ENCODE measurements around the gene ABCC12. TPM values are rescaled to one million over a fixed set of nuclear protein-coding genes. Genes with fewer than 3 reads are reported as not detected.
"Not testable (repeated sequence)": the region's sequence is repeated elsewhere in the genome, so short reads cannot be mapped to it uniquely, and the experiment has no call there.

ABCC12 gene
- total RNA-seq, 2 donors from 2014 or later: 2.2 TPM; not detected in 1

GRCh38 chr16:48184681-48185080 lies 28.9 kb upstream of the ABCC12 start:
- Histone ChIP-seq H3K36me3 (no peaks in the 10 kb centered on the region), H3K4me1 (replicated peaks) (no peaks in the 10 kb centered on the region), H3K4me3 (no peak overlapping the region), H3K27ac (no peak overlapping the region), H3K9me3 (no peaks in the 10 kb centered on the region), H3K27me3 (replicated peaks; ENCODE audit: insufficient read depth) (no peaks in the 10 kb centered on the region)
- TF ChIP-seq POLR2AphosphoS5 (IDR thresholded peaks at IDR 0.05): no peak
- TF ChIP-seq POLR2A (IDR thresholded peaks at IDR 0.05): no peak
- TF ChIP-seq CTCF (IDR thresholded peaks at IDR 0.05): no peak
- WGBS: 82% methylated on average over 6 of the region's 6 CpGs
- intact Hi-C loops (cut with DNase I): no loop called here
- no peak for DNase-seq (ENCODE audit: low spot score)

- Histone ChIP-seq H3K4me1 (replicated peaks) (no peaks in the 10 kb centered on the region), H3K9me3 (no peaks in the 10 kb centered on the region), H3K4me3 (no peak overlapping the region), H3K27ac (no peak overlapping the region), H3K36me3 (no peaks in the 10 kb centered on the region), H3K27me3 (replicated peaks; ENCODE audit: insufficient read depth) (no peaks in the 10 kb centered on the region)
- no peak for TF ChIP-seq CTCF (IDR thresholded peaks at IDR 0.05)
- no peak for TF ChIP-seq POLR2A (IDR thresholded peaks at IDR 0.05)
- no peak for TF ChIP-seq POLR2AphosphoS5 (IDR thresholded peaks at IDR 0.05)
- no peak for DNase-seq (ENCODE audit: low spot score)
- 72% methylated on average over 8 of the region's 8 CpGs for whole genome bisulfite sequencing
- intact Hi-C loops (cut with DNase I): no loop called here
Measured at GRCh38 chr16:48182979-48183537, 27.3 kb upstream of the ABCC12 start.

GRCh38 chr16:48181746-48182520 lies 26.1 kb upstream of the ABCC12 start:
- H3K9me3 ChIP-seq; intact Hi-C loops (cut with DNase I); H3K36me3 ChIP-seq; H3K4me3 ChIP-seq; DNase-seq (ENCODE audit: low spot score); H3K27me3 ChIP-seq (replicated peaks; ENCODE audit: insufficient read depth); H3K27ac ChIP-seq; H3K4me1 ChIP-seq (replicated peaks): not testable (repeated sequence)
- WGBS: 59% methylated on average over 14 of the region's 14 CpGs

GRCh38 chr16:48180868-48181480 lies 25.2 kb upstream of the ABCC12 start:
- Histone ChIP-seq H3K36me3 (no peaks in the 10 kb centered on the region), H3K4me3 (no peak overlapping the region), H3K27me3 (replicated peaks; ENCODE audit: insufficient read depth) (no peaks in the 10 kb centered on the region), H3K27ac (no peak overlapping the region), H3K4me1 (replicated peaks) (no peaks in the 10 kb centered on the region), H3K9me3 (no peaks in the 10 kb centered on the region)
- DNase-seq (ENCODE audit: low spot score): no peak
- WGBS: 85% methylated on average over 9 of the region's 9 CpGs
- intact Hi-C loops (cut with DNase I): no loop called here
- TF ChIP-seq POLR2AphosphoS5 (IDR thresholded peaks at IDR 0.05) (no peak), CTCF (IDR thresholded peaks at IDR 0.05) (no peak), POLR2A (IDR thresholded peaks at IDR 0.05) (no peak)

GRCh38 chr16:48176635-48177408 lies 21.0 kb upstream of the ABCC12 start:
- WGBS: 87% methylated on average over 20 of the region's 20 CpGs
- intact Hi-C loops (cut with DNase I): no loop called here

More at GRCh38 chr16:48176635-48177408, 21.0 kb upstream of the ABCC12 start:
- H3K27me3 ChIP-seq (replicated peaks; ENCODE audit: insufficient read depth): no peaks in the 10 kb centered on the region
- H3K27ac ChIP-seq: no peak overlapping the region
- H3K36me3 ChIP-seq: no peaks in the 10 kb centered on the region
- H3K4me1 ChIP-seq (replicated peaks): no peaks in the 10 kb centered on the region
- TF ChIP-seq POLR2A (IDR thresholded peaks at IDR 0.05): no peak
- no peak for TF ChIP-seq CTCF (IDR thresholded peaks at IDR 0.05)
- TF ChIP-seq POLR2AphosphoS5 (IDR thresholded peaks at IDR 0.05): no peak
- no peak for DNase-seq (ENCODE audit: low spot score)
- H3K9me3 ChIP-seq: no peaks in the 10 kb centered on the region
- H3K4me3 ChIP-seq: no peak overlapping the region

Measured in prostate gland (tissue), 2 donors.